HG02623 (cell line): ENCODE data around the gene ABHD2.
"Not testable (repeated sequence)": the region's sequence is repeated elsewhere in the genome, so short reads cannot be mapped to it uniquely, and the experiment has no call there.

ENCODE experiments used
- ATAC-seq: cut with Tn5 transposase; IDR thresholded peaks from one replicate; pipeline ENCODE4 v1.9.1; 2021; ENCODE audit warnings: moderate library complexity; ENCODE audit not compliant: unreplicated experiment

Gene ABHD2

DNA sequence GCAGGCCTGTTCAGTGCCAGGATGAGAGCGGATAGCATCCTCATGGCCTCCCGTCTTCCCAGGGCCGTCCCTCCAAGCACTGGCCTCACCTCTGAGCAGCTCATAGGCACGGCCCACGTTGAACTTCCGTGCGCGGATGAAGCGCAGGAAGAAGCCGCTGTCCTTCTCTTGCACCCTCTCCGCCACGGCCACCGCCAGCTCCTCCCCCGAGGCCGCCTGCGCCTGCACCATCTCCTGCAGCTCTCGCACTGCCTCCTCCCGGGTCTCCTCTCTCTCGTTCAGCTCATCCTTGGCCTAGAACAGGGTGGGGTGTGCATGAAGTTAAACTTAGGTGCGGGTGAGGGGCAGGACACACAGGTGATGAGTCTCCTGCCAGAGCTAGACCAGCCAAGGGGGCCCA lies 128.8 kb downstream of the ABHD2 start:
- no peak for ATAC-seq

DNA sequence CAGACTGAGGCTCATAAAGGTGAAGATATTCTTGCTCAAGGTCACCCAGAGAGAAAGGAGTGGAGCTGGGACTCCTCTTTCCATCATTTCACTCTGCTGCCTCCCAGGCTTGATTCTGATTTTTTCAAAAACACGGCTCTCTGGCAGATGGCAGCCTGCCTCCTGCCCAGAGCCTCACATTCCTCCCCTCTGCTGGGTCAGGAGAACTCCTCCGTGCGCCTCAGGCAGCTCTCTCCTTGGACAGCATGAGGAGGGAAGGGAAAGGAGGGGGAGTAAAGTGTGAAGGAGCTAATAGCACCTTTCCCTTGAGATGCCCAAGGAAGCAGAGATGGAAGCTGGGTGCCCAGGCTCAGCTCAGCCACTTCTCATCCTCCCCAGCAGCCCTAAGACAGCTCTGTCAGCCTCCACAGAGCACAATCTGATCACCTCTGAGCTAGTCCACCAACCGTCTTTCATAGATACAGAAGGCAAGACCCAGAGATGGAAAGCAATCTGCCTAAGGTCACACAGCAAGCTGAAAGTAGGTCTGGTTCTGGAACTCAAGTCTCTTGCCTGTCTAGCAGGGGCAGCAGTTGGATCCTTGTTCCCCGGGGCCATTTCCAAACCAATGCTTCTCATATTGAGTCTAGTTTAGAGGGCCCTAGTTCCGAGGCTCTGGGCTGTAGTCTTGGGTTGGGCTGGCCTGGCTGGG lies 129.6 kb downstream of the ABHD2 start:
- no peak for ATAC-seq

DNA sequence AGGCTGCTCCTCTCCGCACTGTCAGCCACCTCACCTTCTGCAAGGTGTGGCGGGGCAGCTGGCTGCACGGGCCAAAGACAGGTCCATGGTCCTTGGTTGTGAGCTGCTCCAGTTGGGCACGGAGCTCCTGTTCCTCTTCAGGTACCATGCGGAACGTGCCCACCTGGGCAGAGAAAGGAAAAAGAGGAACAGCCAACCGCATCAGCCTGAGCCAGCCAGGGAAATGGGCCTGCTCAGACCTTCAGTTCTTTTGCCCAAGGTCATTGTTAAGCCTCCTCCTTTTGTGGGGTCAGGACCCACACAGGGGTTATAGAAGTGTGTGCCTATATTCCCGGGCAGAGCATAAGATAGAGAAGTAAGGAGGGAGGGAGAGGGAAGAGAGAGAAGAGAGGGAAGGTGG lies 130.3 kb downstream of the ABHD2 start:
- ATAC-seq, result no peak

DNA sequence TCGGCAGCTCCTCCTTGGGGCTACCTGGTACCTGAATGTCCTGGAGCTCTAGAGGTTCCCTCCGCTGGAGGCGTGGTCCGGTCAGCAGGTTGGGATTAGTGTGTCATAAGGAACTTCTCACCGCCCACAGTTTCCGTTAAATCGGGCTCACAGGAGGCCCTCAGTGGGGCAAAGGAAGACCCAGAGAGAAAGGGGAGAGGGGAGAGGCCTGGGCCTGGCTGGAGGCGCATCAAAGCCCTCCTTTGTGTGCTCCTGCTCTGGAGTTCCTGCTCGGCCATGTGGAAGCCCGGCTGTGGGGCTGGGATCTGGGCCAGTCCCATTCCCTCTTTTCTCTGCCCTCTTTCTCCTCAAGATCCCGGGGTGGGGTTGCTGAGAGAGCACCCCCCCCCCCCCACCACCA lies 133.3 kb downstream of the ABHD2 start, which contains the start of gene RLBP1:
RLBP1 (minus strand) TSS at position 37 of the 400 bp plus-strand sequence. CDS start 2,604 bp downstream, outside the sequence.
- ATAC-seq, result no peak

DNA sequence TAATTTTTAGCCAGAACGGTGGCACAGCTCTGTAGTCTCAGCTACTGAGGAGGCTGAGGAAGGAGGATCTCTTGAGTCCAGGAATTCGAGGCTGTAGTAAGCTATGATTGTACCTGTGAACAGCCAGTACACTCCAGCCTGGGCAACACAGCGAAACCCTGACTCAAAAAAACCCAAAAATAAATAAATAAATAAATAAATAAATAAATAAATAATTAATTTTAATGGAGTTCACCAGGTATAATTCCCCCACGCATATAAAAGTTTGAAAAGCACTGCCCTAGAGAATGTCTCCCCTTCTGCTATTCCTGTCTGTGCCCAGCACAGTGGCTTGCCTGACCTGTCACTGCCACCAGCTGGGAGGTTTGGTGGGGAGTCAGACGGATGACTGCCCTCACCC lies 137.3 kb downstream of the ABHD2 start:
- no peak for ATAC-seq

DNA sequence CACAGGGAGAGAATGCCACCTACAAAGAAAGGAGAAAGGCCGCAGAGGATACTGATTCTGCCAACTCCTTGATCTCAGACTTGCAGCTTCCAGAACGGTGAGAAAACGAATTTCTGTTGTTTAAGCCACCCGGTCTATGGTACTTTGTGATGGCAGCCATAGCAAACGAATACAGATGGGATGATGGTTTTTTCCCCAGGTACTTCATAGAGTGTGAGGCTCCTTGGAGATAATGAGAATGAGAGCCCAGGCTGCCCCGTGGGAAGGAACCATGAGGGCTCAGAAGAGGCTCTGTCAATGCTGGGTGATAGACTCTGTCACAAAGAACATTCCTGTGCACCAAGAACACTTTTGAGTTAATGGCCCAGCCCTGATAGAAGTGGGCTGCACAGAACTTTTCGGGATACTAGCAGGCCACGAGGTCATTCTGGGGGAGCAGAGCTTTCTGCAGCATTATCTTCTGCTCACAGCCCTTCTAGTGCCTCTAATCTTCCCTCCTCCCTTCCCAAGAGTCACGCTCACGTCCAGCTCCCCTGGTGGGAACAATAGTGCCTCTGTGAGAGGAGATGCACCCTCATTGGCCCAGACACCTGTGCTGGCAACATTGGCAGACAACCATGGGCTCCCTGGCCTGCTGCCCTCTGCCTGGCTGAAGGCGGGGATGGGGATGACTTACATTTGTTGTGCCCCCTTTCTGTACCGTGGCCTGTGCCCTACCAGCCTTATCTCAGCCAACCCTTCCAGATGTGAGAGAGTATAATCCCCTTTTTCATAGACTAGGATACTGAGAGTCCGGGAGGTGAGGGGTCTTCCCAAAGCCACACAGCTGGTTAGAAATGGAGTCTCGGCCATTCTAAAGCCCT lies 138.3 kb downstream of the ABHD2 start:
- ATAC-seq, result no peak

DNA sequence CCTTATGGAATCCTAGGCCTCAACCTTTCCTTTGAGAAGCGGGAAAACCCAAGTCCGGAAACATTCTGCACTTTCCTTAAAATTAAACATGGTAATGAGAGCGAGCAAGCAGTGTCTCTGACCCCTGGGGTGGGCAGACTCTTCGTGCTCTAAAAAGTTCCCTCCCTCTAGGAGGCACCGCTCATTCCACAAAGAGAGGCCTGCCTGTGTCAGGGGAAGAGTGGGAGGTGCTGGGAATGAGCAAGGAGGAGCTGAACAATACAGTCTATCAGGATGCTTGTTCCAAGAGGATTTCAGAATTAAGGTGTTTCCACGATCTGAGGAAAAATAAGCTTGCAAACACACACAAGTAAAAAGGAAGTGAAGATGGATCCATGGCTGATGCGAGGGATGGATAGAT lies 139.2 kb downstream of the ABHD2 start:
- no peak for ATAC-seq

DNA sequence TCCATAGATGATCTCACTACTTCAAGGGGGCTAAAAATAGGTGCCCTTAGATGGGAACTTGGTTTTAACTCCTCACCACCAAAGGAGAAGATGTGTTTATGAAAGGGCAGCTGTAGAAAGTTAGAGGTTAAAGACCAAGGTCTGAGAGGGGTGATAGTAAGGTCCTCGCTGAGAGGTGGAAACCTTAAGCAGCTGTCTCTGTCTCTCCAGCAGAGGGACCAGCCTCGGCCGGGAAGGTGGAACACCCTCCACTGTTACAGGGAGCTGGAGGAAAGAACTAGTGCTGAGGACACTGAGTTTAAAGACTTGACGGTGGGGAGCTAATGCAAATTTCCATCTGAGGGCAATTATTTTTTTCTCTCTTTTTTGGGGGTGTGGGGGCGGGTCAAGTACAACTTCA lies 142.0 kb downstream of the ABHD2 start:
- no peak for ATAC-seq

DNA sequence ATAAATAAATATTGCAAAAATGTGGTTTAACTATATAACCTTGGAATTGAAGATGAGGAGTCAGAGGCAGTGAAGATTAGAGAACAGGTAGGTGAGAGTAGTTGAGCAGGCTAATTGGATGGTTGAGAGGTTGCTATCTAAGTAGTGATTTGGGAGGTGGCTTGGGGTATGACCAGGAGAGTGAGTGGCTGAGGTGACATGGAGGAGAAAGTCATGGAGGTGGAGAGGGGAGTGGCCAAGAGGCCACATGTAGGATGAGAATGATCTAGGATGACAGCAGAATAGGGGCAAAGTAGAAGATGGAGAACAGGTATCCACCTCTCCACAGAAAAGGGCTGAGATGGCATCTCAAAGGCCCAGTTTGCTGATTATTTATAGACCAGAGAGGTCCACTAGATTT lies 143.6 kb downstream of the ABHD2 start:
- ATAC-seq, result no peak

DNA sequence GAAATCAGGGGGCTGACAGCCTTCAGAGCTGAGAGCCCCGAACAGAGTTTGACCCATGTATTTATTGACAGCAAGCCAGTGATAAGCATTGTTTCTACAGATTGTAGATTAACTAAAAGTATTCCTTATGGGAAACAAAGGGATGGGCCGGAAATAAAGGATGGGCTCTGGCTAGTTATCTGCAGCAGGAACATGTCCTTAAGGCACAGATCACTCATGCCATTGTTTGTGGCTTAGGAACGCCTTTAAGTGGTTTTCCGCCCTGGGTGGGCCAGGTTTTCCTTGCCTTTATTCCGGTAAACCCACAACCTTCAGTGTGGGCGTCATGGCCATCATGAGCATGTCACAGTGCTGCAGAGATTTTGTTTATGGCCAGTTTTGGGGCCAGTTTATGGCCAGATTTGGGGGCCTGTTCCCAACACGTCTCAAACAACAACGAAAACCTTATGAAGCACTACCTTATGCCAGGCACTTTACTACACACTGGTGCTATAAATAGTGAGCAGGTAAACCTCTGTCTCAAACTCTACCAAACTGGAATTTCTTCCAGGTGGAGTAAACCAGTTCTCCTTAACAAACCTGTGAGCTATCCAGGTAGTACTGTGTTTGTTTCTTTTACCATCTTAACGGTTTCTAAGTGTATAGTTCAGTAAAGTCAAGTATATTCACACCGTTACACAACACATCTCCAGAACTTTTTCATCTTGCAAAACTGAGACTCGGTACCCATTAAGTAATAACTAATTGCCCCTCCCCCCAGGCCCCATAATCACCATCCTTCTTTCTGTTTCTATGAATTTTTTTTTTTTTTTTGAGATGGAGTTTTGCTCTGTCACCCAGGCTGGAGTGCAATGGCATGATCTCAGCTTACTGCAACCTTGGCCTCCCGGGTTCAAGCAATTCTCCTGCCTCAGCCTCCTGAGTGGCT lies 151.9 kb downstream of the ABHD2 start:
- ATAC-seq, result not testable (repeated sequence)

DNA sequence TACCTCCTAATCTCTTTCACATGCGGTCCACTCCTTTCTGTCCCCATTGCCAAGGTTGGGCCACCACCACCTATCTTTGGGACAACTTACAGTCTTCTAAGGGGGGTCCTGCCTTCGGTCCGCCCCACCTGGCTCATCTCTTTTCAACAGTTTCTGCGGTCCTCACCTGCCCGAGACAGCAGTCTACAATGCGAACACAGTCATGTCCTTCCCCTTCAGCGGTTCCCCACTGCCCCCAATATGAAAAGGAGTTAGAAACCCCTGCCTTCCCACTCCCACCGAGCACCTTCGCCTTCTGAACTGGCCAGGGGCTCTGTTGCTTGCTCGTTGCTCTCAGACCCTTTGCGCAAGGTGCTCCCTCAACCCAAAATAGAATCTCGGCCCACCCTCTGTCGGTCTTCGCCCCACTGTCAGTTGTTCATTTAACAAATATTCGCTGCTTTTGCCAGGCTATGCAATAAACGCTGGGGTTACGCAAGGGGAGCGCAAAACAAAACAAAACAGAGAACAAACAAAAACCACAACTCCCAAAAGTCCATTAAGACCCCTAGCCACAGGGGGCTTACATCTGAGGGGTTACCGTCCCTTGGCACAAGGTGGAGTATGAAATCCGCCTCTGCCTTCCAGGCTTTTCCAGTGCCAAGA lies 154.9 kb downstream of the ABHD2 start:
- no peak for ATAC-seq

DNA sequence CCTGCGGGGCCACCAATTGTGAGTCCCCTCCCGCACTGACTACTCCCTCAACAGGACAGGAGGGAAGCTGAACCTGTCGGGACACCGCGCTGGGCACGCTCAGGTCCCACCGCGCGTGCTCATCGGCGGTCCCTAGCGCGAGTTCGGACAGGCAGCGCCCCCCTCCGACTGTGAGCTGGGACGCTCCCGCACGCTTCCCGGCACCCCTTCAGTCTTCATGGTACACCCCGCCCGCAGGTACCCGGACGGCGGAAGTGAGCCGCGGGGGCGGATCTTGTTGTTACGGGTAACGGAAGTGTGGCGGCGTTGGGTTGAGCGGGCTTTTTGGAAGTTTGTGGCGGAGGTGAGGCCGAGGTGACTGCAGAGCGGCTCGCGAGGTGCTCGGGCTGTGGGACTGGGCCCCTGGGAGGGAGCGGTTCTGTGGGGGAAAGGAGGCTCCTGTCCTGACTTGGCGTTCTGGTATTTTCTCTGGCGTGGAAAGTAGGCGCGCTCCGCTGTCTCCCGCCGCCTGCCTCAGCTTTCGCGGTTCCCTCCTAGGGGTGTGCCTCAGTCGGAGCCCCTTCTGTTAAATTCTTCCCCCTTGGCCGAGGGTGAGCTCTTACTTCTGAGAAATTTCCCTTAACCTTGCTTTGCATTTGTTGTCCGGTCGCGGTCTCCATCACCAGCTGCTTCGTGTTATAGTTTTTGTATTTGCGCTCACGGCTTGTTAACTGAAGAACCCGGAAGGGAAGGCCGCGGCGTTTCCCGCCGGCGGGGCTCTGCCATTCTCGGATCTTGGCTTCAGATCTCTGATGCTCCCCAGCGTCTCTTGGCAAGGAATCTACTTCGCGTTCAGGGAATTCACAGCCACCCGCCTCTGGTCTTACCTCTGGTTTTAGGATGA lies 155.7 kb downstream of the ABHD2 start, which contains the start of gene FANCI:
FANCI (plus strand) TSS at position 289 of the 883 bp plus-strand sequence. CDS start 3,669 bp downstream, outside the sequence.
- ATAC-seq, result peak; percentile 92

DNA sequence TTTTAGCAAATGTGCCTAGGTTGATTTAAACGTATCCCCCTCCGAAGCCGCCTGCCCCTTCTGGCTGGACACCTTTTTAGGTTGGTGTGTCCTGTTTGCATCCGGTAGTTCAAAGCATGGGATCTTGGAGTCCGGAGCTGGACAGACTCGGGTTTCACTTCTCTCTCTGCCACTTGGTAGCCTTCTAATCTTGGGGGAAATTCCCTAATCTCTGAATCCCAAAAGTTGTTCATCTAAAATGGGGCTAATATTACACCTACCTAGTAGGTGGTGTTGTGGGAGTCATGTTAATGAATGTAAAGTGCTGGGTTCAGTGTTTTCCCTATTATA lies 156.3 kb downstream of the ABHD2 start:
- ATAC-seq, result no peak

DNA sequence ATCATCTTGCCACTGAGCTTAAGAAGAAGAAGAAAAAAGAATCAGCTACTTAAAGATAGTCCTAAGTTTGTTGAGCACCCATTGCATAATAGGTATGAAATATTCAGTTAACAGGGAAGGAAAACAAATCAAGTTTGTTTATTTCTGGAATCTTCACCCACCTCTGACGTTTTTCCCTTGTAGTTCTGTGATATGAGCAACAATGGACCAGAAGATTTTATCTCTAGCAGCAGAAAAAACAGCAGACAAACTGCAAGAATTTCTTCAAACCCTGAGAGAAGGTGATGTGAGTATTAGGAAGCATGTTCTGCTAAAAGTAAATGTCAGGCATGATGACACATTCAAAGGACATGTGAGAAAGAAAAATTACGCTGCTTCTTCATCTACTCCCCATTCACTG lies 159.2 kb downstream of the ABHD2 start:
- ATAC-seq, result no peak

DNA sequence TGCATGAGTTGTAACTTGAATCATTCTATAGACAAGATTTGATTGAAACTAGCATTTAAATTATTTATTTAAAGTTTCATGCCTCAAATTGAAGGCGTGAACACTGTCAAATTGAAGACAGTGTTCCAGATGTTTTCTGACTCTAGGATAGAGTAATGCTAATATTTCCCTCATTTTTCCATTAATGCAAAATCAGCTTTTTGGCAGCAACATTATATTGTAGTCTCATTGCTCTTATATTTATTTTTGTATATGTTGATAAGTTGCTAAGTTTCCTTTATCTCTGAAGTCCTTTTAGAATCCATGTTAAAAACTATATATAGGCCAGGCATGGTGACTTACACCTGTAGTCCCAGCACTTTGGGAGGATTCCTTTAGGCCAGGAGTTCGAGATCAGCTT lies 160.3 kb downstream of the ABHD2 start:
- no peak for ATAC-seq

DNA sequence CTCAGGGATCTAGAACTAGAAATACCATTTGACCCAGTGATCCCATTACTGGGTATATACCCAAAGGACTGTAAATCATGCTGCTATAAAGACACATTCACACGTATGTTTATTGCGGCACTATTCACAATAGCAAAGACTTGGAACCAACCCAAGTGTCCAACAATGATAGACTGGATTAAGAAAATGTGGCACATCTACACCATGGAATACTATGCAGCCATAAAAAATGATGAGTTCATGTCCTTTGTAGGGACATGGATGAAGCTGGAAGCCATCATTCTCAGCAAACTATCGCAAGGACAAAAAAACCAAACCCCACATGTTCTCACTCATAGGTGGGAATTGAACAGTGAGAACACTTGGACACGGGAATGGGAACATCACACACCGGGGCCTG lies 161.9 kb downstream of the ABHD2 start:
- ATAC-seq, result not testable (repeated sequence)
